GM21717 (cell line): Measurements from ENCODE around the gene NAV3.
A peak's percentile ranks its signal among the peaks of the same experiment; 100 is the strongest.

Experiments used
- ATAC-seq: cut with Tn5 transposase; IDR thresholded peaks from one replicate; pipeline ENCODE4 v1.9.1; 2021; ENCODE audit warnings: mild to moderate bottlenecking, moderate library complexity; ENCODE audit not compliant: unreplicated experiment

NAV3 gene

DNA sequence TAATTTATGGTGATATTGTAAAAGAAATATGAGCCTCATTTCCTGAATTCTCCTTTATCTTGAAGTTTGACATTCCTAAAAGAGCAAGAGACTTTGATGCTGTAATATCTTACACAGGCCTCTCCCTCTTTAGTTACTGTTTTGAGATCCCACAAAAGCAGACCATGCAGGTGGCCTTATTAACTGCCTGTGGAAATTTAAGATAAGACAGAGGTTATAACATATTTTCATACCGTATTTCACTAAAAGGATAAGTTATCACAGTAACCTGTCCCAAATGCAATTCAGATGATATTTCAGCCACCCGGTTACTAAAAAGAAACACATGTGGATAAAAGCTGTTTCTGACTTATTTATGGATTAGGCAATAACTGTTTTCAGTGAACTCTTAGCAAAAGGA lies 150.1 kb downstream of the NAV3 start:
- no peak for ATAC-seq

DNA sequence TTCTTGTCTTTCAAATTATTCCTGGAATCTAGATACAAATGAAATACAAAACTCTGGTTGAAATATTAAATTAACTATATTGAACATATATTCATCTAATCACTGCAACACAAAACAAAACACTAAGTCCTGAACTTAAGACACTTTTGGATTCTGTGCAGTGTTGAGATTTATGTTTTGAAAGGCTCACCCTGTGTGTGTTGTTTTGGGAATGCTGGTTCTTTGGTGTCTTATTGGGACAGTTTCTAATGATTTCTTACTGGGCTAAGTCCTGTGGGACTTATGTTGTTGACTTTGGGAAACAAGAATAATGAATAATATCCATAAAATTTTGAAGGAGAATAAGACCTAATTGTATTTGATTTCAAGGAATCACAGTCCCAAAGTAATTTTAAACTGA lies 153.2 kb downstream of the NAV3 start:
- no peak for ATAC-seq

DNA sequence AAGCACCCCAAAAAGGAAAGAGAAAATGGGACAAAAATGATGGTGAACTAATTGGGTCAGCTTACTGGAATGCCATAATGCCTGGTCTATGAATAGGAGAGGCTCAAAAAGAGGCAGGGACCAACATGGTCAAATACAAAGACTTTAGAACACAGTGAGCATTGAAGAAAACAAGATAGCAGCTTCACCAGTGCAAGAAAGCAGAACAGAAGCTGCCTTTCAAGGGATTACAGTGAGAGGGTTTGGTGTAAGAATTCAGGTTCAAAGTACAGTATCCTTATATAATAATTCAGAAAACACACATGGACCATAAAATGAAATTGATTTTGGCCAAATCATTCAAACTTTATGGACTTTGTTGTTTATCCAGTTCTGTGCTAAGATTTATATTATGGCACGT lies 162.1 kb downstream of the NAV3 start:
- ATAC-seq = no peak

DNA sequence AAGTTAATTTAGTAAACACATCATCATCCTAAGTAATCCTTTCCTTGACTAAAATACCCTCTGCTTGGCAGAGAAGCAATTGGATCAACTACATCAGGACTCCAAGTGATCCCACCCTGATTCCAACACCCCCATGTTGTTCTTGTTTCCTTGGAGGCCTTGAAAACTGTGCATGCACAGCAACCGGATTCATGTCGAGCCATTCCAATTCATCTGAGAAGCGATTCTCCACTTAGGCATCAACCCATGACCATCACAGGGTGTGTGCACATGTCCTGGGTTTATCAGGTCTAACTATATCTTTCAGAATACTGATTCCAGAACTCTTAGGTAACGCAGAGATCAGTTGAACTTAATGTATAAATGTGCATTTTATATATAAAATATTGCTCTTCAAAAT lies 163.0 kb downstream of the NAV3 start:
- ATAC-seq = no peak

DNA sequence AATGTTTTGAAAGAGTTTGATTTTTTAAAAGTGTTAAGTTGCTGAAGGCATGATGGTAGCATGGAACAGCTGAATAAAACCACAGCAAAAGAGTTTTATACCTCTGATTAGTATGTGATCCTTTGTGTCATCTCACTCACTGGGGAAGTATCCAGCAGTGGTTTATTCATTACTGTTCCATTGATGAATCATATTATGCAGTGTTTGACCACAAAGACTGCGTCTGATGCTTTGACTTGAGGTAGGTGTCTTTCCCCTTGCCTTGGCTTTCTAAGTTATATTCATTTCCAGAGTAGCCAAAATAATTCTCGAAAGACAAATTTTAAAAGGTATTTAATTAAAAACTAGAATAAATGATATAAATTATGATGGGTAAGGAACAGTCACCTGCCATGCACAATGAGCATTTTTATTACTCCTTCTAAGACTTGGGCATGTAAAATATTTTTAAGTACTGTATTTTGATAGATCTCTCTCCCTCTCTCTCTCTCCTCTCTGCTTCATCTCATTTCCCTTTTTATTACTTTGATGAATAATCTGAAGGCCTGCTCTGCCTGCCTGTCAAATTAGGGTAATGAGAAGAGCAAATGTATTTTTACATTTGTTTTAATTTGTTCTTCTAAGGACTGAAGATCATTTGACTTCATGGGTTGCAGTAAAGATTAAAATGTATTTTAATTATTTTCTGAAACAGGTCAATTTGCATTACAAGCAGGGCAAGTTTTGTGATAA lies 164.9 kb downstream of the NAV3 start:
- ATAC-seq = peak; percentile 88

DNA sequence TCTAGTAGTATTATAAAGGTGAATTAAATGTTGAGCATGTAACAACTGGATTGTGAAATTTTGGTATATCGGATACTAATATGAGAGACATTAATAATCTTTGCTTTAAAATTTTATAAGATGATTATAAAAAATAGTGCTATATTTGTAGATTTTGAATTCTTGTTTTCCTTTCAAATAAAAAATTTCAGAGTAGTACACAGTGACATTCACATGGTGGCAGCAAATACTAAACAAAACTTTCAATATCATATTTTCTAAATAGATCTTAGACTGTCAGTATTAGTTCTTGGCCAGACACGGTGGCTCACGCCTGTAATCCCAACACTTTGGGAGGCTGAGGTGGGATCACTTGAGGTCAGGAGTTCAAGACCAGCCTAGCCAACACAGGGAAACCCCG lies 166.0 kb downstream of the NAV3 start:
- ATAC-seq = no peak

DNA sequence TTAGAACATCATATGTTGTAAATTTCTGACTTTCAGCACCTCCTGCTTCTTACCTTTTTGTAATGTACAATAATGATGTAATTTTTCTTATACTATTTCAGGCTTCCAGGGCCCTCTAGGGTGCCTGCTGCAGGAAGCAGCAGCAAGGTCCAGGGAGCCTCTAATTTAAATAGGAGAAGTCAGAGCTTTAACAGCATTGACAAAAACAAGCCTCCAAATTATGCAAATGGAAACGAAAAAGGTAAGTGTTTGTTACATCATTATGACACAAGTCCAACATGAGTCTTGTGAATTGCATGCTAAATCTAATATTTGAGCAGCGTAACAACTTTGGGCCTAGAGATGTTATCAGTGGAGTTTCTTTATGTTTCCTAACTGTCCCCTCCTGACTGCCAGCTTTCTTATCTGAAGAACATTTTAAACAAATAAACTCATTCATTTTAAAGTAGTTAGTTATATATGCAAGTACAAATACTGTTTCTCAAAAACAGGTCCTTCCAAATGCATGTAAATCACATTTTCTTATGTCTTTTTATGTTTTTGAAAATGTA lies 167.6 kb downstream of the NAV3 start:
- ATAC-seq = no peak

DNA sequence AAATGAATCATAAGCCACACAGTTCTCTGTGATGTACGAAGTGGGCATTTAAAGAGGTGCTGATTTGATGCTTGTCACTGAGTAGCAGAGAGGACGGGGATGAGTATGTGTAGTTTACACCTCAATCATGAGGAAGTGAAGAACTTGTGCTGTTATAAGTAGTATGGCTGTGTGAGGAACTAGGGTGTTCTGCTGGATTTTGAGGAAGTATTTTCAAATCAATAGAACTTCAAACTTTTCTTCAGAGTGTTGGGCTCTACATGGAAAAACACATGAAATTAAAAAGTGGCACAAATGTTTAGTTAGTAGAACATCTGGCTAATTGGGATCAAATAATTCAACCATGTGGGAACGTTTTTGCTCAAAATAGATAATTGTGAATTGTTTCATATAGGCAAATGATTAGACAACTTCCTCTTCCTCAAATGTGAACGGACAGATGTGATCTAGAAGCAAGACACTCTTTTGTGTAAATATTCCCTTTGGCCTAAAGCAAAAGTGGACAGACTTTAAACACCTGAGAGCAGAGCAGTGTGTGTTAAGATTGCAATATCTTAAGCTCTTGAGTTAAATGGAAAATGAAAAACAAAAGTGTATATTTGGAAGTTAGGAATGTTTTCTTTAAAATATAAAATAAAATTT lies 168.5 kb downstream of the NAV3 start:
- peak; percentile 77 for ATAC-seq

DNA sequence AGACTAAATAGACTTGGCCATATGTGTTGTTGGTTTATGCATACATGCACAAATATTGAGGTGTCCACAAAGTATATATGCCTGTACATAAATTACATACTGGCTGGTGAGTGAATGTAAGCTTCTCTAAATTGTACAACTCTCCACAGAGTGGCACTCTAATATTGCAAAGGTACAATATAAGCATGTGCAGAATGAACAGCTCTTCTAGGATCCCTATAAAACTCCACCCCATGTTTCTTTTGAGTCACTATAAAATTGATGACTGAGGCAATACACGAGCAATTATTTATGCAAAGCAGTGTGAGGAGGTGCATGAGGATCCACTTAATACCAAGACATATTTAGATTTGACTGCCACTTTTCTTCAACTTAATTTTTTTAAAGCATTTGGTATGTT lies 172.2 kb downstream of the NAV3 start:
- ATAC-seq = no peak

DNA sequence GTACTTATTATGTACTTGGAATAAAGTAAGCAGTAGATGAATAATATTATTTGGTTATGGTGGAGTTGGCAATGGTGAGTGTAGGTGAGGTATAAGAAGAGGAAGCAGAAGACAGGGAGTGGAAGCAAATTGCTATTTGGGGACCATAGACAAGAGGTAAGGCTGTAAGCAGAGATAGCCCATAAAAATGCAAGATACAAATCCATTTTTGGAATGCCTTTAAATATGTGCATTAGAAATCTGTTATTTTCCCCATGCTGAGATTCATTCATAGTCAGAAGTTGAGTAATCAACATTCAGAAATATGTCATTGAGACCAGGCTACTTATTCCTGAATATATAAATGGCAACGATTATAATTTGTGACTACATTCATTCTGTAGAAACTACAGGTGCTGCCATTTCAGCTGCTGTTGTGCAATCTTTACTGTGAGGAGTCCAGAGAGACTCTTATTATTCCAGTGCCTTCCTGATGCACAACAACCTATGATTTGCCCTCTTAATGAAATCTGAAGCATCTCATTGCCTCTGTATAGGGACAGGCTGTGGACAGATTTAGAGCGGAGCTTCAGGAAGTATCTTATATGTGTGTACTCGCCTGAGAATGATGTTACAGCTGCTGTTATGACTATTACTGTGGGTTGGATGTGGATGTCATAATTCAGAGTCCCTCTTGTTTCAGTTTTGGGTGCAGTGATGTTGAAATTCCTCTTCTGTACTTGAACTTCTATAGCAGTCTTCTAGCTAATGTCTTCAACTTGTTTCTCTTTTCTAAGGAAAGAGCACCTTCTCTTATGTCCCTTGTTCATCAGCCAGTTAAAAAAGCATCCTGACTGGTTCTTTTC lies 173.8 kb downstream of the NAV3 start:
- ATAC-seq = peak; percentile 41

DNA sequence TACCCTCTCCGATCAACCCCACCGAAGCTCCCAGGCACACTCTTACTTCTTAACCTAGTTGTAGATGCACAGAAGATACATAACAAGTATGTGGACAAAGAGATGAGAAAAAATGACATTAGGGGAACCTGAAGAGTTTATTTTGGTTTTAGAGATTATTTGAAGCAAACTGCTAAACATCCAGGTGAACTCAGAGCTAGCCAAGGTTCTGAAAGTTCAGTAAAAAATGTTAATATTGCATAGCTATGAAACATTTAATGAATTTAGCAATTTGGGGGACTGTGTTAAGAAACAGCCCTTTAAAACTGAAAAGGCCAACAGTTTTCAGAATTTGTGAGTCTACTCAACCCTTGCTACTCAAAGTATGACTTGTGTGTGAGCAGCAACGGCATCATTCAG lies 174.4 kb downstream of the NAV3 start:
- ATAC-seq = no peak

DNA sequence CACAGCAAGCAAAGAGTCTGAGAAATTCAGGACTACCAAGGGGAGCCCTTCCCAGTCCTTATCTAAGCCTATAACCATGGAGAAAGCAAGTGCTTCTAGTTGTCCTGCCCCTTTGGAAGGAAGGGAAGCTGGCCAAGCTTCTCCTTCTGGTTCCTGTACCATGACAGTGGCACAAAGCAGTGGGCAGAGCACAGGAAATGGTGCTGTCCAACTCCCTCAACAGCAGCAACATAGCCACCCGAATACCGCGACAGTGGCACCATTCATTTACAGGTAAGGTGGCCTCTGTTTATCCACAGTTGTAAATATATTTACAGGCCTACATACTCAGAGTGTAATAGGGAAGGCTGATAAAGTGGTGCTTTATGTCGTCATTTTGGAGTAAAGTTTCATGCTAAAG lies 176.5 kb downstream of the NAV3 start:
- no peak for ATAC-seq

DNA sequence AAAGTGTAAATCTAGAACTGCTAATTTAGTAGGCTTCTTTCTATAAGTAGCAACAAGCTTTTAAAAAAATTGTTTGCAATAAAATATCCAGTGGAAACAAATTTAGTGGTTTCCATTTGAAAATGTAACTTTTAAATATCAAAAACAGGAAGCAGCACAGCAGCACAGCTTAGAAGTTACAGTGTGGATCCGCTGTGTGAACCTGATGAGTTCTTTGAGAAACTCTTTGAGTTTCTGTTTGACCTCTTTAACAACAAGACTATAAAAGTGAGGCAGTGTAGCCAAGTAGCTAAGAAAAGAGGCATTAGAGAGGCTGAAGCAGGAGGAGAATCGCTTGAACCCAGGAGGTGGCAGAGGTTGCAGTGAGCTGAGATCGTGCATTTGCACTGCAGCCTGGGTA lies 178.3 kb downstream of the NAV3 start:
- ATAC-seq = no peak

DNA sequence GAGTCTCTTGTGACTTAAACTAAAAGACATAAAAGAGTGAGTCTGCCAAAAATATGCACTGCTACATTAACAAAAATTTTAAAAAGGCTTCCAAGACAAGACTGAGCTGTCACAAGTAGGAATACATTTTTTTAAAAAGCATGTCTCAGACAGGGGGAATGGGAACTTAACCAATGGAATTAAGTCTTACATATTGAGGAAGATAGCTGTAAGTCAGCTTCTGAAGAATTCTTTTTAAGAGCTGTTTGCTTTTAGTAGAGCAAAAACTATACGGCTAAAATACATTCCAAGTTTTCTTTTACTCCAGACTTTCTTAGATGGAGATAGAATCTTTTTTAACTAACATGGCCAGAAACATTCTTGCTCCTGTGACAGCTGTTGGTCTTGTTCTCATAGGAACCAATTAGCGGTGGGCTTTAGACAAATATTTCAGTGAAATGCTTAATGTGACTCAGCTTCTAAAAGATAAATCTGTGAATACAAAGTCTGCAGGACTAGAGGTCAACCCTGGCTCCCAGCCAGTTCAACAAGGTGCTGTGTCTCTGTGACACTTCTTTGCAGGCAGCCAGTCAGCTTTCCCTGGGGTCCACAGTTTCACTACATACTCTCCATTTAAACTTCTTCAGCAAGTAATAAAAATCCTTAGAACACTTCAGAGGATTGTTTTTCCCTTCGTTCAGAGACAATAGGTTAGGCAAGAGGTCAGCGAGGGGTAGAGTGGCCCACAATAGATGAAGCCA lies 187.6 kb downstream of the NAV3 start:
- ATAC-seq = no peak

DNA sequence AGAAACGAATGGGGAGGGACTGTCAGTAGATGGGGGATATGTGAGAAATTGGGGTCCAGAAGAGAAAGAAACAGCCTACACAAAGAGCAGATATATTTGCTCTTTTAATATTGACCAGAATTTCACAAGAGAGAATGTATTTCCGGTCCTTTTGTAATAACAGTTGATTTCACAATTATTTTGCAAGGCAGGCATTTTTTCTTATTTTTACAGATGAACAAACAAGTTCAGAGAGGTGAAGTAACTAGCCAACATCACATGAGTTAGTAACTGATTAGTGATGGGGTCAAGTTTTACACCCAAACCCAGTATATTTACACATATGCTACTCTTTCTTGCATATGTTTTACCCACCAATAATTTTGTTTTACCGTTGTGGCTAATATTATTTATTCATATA lies 188.2 kb downstream of the NAV3 start:
- no peak for ATAC-seq

DNA sequence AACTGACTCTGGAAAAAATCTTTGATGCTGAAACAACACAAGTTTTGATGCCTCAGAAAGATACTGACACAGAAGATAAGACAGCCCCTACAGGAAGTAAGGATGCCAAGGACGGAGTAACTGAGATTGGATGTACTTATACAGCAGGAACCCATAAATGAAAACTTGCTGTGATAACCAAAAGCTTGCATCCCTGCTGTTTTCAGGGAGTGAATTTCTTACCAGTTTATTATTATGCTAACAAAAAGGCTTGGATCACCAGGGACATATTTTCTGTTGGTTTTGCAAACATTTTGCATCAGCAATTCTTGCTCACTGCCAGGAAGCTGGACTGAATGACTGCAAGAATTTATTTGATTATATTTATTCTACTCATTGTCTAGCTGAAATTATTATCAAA lies 197.7 kb downstream of the NAV3 start:
- no peak for ATAC-seq

DNA sequence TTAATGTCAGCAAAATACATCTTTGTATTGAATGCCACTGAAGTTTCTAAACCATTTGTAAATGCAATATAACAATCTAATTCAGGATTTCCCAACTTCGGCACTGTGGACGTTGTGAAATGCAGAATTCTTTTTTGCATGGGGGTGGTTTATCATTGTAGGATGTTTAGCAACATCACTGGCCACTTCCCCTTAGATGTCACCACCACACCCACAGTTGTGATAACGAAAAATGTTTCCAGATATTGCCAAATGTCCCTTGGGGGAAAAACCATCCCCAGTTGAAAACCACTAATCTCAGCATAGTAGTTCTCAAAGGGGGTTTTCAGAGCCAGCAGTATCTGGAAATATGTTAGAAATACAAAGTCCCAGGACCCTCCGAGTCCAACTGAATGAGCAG lies 203.3 kb downstream of the NAV3 start:
- no peak for ATAC-seq

DNA sequence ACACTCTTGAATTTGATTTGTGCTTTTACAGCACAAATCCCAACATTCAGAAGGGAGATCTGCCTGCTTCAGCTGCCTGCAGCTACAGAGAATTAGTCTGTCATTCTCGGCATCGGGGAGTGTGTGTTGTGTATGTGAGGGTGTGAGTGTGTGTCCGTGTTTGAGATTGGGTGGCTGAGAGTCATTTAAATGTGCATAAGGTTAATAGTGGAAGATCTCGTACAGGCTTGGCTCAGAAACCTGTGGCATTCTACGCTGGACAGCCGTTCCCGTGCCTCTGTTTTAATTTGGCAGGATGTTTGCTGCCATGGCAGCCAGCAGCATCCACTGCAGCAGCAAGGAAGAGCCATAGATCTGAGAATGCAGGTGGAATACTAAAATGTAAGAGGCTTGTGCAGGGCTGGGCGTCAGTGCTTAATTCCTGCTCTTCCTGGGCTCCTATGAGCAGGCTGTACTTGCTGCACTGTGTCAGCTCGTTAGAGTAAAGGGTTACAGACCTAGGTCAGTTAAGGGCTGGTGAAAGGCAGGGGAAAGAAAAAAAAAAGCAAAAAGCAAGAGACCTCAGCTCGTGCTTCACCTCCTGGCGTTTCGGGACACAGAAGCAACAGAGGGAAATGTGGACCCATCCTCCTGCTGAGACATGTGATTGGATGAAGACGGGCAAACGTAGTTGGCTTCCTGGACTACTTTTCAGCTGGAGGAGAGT lies 205.4 kb downstream of the NAV3 start:
- ATAC-seq = no peak

DNA sequence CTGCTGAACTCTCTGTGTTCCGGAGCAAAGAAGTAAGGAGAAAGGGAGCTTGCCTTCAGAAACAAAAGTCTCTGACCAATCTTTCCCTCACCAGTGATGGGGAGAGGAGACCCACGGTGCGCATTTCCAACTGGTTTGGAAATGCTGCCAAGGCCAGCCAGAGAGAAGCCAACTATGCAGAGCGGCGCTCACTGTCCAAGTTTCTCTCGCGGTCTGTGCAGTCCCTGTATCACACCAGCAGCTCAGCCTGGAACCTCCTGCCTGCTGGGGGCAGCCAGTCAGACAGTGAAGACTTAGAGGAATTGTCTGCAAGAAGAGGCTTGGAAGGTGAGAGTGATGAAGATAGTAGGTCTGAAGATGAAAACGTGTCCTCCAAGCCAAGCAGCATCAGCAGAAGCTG lies 206.2 kb downstream of the NAV3 start:
- no peak for ATAC-seq

DNA sequence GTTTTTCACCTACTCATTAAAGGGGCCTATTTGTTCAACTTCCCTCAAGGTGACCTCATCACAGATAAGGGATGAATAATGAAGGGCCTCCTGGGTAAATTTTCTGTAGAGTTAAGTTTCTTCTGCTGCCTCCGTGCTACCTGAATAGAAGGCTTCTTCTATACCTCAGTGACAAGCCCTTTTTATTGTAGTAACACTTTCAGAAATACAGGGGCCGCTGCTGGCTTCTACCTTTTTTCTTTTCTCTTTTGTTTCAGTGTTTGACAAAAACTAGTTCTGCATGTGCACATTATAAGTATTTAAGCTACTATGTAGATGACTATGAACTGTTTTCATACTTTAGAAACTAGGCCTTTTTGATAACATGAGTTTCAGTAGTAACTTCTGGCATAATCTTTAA lies 207.0 kb downstream of the NAV3 start:
- ATAC-seq = no peak
